CD4-positive, alpha-beta memory T cell (primary cell): ENCODE data around the gene HOXB13. TPM values are rescaled to one million over a fixed set of nuclear protein-coding genes. Genes with fewer than 3 reads are reported as not detected.

Experiments used
- CTCF ChIA-PET: fragments of 350-600 bp; sonication (Branson Sonifier 250); formaldehyde crosslinking; loops from one replicate; lab custom pipeline; 2021; ENCODE audit warnings: inconsistent platforms; ENCODE audit not compliant: partially characterized antibody; lab: Charles Lee
- POLR2A ChIA-PET: fragments of 350-600 bp; sonication (Branson Sonifier 250); formaldehyde crosslinking; loops from one replicate; lab custom pipeline; 2021; ENCODE audit not compliant: partially characterized antibody; lab: Charles Lee
- DNase-seq, 5 donors: peaks; one replicate each; pipeline versions ENCODE4 v3.0.0 to v3.0.0-alpha.2; 2020 to 2022; ENCODE audit warnings: mixed read lengths in 1 of 5
- H3K27ac ChIP-seq: one replicate; pipeline ENCODE4 v1.7.0; 2013; ENCODE audit warnings: low read depth, low read length
- H3K27me3 ChIP-seq: 2 replicates; pipeline ENCODE4 v1.7.0; 2013; ENCODE audit warnings: mild to moderate bottlenecking, low read length, moderate library complexity; ENCODE audit not compliant: insufficient read depth
- H3K36me3 ChIP-seq: 2 replicates; pipeline ENCODE4 v1.7.0; 2013; ENCODE audit warnings: mild to moderate bottlenecking, low read length, moderate library complexity; ENCODE audit not compliant: insufficient read depth
- H3K4me1 ChIP-seq: 2 replicates; pipeline ENCODE4 v1.7.0; 2013; ENCODE audit warnings: mild to moderate bottlenecking, low read length, moderate library complexity; ENCODE audit not compliant: insufficient read depth
- H3K4me3 ChIP-seq, 2 donors: one replicate each; pipeline ENCODE4 v1.7.0; 2013; ENCODE audit warnings: low read length in 2 of 2, mild to moderate bottlenecking in 1 of 2
- H3K9me3 ChIP-seq, 2 donors: one replicate each; pipeline ENCODE4 v1.7.0; 2013; ENCODE audit warnings: low read length in 2 of 2, control low read depth in 1 of 2; ENCODE audit not compliant: control insufficient read depth in 1 of 2
- H3K27ac Mint-ChIP-seq, 7 donors: one replicate each; pipeline ENCODE4 v1.8.0; 2020 to 2021; ENCODE audit warnings: mixed read lengths in 7 of 7, mild to moderate bottlenecking in 6 of 7, inconsistent platforms in 3 of 7, moderate library complexity in 3 of 7
- H3K27me3 Mint-ChIP-seq, 2 donors: one replicate each; pipeline ENCODE4 v1.8.0; 2020 to 2021; ENCODE audit warnings: mixed read lengths in 2 of 2
- H3K36me3 Mint-ChIP-seq, 2 donors: one replicate each; pipeline ENCODE4 v1.8.0; 2020 to 2021; ENCODE audit warnings: mixed read lengths in 2 of 2, inconsistent platforms in 1 of 2, mild to moderate bottlenecking in 1 of 2
- H3K4me1 Mint-ChIP-seq, 4 donors: one replicate each; pipeline ENCODE4 v1.8.0; 2020 to 2021; ENCODE audit warnings: mixed read lengths in 4 of 4, mild to moderate bottlenecking in 1 of 4
- H3K4me3 Mint-ChIP-seq, 8 donors: one replicate each; pipeline ENCODE4 v1.8.0; 2020 to 2021; ENCODE audit warnings: mixed read lengths in 8 of 8, mild to moderate bottlenecking in 7 of 8, moderate library complexity in 6 of 8, inconsistent platforms in 3 of 8
- H3K9me3 Mint-ChIP-seq, 8 donors: one replicate each; pipeline ENCODE4 v1.8.0; 2020 to 2021; ENCODE audit warnings: mixed read lengths in 8 of 8, mild to moderate bottlenecking in 5 of 8, inconsistent platforms in 3 of 8, moderate library complexity in 1 of 8
- intact Hi-C: fragments of 100-400 bp; cut with micrococcal nuclease; formaldehyde crosslinking; loops from one replicate; pipeline ENCODE4 v1.15.1; 2023
- polyA plus RNA-seq, 2 donors: library from polyadenylated mRNA; unstranded; fragments of 300-500 nt; fragmentation: Illumina TruSeq; gene quantifications; one replicate each; pipeline ENCODE4 v1.2.3, GENCODE V29; 2021
- total RNA-seq, 2 experiments: library from RNA; stranded (reverse); gene quantifications; one replicate each; pipeline ENCODE4 v1.2.3, GENCODE V29; 2021

Gene HOXB13
- total and polyA plus RNA-seq, 4 experiments from 2014 or later = not detected

GRCh38 chr17:48732688-48733629, 4.4 kb upstream of the HOXB13 start:
- no peaks in the 10 kb centered on the region for H3K9me3 ChIP-seq
- CTCF ChIA-PET = interaction anchor here (1.0 to 1.2 kb wide), 2 partner anchors 9 to 140 kb away, joined by 4 to 5 read pairs; partner anchors contain the start of gene PRAC2

DNA sequence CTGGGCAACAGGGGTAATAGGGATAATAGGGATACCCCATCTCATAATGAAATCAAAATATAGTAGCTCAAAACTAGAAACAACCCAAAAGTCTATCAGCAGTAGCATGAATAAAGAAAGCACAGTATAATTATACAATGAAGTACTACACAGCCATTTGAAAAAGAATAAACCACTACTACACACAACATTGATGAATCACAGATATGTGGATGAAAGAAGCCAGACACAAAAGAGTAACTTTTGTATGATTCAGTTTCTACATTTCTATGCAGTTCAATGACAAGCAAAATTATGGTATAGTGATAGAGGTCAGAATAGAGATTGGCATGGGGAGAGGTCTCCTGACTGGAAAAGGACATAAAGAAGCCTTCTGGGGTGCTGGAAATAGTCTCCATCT, 2.8 kb upstream of the HOXB13 start:
- DNase-seq = no peak
- no peaks in the 10 kb centered on the region for H3K9me3 ChIP-seq
- POLR2A ChIA-PET = no interaction called here
- no peaks in the 10 kb centered on the region for H3K36me3 ChIP-seq
- H3K27ac ChIP-seq = no peak overlapping the region
- peaks cover 82% of the 10 kb centered on the region for H3K27me3 ChIP-seq
- intact Hi-C loops = no loop called here
- CTCF ChIA-PET = interaction anchor here (1.0 to 1.2 kb wide), 2 partner anchors 138 to 302 kb away, joined by 3 to 5 read pairs; no protein-coding TSS in a partner anchor
- no peaks in the 10 kb centered on the region for H3K36me3 Mint-ChIP-seq
- peaks cover 0 to 9% (median 0%) of the 10 kb centered on the region in 8 donors for H3K9me3 Mint-ChIP-seq
- no peak overlapping the region for H3K27ac Mint-ChIP-seq
- no peak overlapping the region for H3K4me3 ChIP-seq
- peaks cover 13 to 59% (median 23%) of the 10 kb centered on the region in 4 donors for H3K4me1 Mint-ChIP-seq
- H3K4me3 Mint-ChIP-seq = no peak overlapping the region
- peaks cover 23% of the 10 kb centered on the region for H3K4me1 ChIP-seq
- H3K27me3 Mint-ChIP-seq = peaks cover 69 to 87% of the 10 kb centered on the region in 2 donors

More at GRCh38 chr17:48732688-48733629, 4.4 kb upstream of the HOXB13 start:
- Mint-ChIP-seq H3K27ac (peak overlapping the region in 1 of 7 donors; percentile 64), H3K27me3 (peaks cover 69 to 84% of the 10 kb centered on the region in 2 donors), H3K4me1 (peaks cover 11 to 47% (median 20%) of the 10 kb centered on the region in 4 donors), H3K36me3 (no peaks in the 10 kb centered on the region), H3K4me3 (peak overlapping the region in 7 of 8 donors; percentile 50 to 85 (median 67)), H3K9me3 (peaks cover 0 to 6% (median 0%) of the 10 kb centered on the region in 8 donors)
- peaks cover 21% of the 10 kb centered on the region for H3K4me1 ChIP-seq
- POLR2A ChIA-PET = interaction anchor here (1.0 to 1.2 kb wide), 2 partner anchors 9 to 10 kb away, joined by 3 read pairs; no protein-coding TSS in a partner anchor
- no peak overlapping the region for H3K27ac ChIP-seq
- intact Hi-C loops = no loop called here
- peaks cover 76% of the 10 kb centered on the region for H3K27me3 ChIP-seq
- no peaks in the 10 kb centered on the region for H3K36me3 ChIP-seq
- H3K4me3 ChIP-seq = no peak overlapping the region
- DNase-seq = no peak

- Mint-ChIP-seq H3K4me3 (peak overlapping the region in 2 of 8 donors; percentile 39), H3K36me3 (no peaks in the 10 kb centered on the region), H3K4me1 (peaks cover 14 to 70% (median 24%) of the 10 kb centered on the region in 4 donors), H3K9me3 (peaks cover 0 to 15% (median 0%) of the 10 kb centered on the region in 8 donors), H3K27ac (peak overlapping the region in 1 of 7 donors; percentile 52), H3K27me3 (peaks cover 66 to 87% of the 10 kb centered on the region in 2 donors)
- DNase-seq = no peak
- CTCF ChIA-PET = no interaction called here
- Histone ChIP-seq H3K36me3 (no peaks in the 10 kb centered on the region), H3K27ac (no peak overlapping the region), H3K27me3 (peaks cover 89% of the 10 kb centered on the region), H3K4me1 (peaks cover 25% of the 10 kb centered on the region), H3K4me3 (no peak overlapping the region), H3K9me3 (no peaks in the 10 kb centered on the region)
- intact Hi-C loops = no loop called here
- POLR2A ChIA-PET = no interaction called here
Measured at GRCh38 chr17:48730240-48730550, 1.6 kb upstream of the HOXB13 start.

DNA sequence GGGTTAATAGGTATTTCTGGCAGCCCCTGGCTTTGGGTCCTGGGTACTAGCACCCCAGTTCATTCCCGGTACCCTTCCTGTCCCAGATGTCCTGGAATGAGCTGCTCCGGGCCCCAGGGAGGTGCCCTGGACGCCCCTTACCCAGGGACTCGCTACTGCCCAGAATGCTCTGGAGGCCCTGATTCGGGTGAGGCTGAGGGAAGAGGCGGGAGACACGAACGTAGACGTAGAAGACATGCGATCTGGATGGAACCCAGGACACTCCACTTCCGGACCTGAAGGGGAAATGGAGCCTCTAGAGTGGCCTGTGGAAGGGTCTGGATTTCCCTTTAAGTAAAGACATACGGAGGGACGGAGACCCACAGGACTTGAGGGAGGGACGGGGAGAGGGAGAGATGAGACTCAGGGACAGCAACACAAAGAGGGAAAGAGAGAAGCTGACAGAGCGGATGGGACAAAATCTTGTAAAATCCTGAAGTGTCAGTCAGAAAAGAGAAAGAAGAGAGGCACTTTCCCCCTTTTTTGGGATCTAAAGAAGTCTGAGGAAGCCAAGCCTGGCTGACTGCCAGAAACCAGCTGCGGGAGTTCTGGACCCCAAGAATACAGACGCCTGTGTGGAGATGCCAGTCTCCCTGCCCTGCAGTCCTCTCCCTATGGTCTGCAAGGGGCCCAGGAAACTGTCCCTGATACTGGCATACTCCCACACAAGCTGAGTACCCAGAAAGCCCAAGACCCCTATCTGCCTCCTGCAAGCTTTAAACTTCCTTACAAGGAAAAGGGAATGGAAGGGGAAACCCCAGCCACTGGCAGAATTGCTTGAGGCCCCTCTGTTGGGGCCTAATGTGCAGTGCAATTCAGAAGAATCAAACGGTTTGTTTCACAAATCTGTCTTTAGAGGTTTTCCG, 1.0 kb upstream of the HOXB13 start:
- H3K36me3 ChIP-seq = no peaks in the 10 kb centered on the region
- peaks cover 89% of the 10 kb centered on the region for H3K27me3 ChIP-seq
- Mint-ChIP-seq H3K27me3 (peaks cover 65 to 86% of the 10 kb centered on the region in 2 donors), H3K27ac (peak overlapping the region in 1 of 7 donors; percentile 85), H3K4me3 (peak overlapping the region in 4 of 8 donors; percentile 28 to 84 (median 46)), H3K4me1 (peaks cover 16 to 71% (median 29%) of the 10 kb centered on the region in 4 donors), H3K9me3 (peaks cover 0 to 18% (median 0%) of the 10 kb centered on the region in 8 donors), H3K36me3 (no peaks in the 10 kb centered on the region)
- H3K4me3 ChIP-seq = no peak overlapping the region
- CTCF ChIA-PET = no interaction called here
- POLR2A ChIA-PET = interaction anchor here (2.0 kb wide), 1 partner anchor 11 kb away, joined by 7 read pairs; no protein-coding TSS in a partner anchor
- peaks cover 31% of the 10 kb centered on the region for H3K4me1 ChIP-seq
- H3K27ac ChIP-seq = no peak overlapping the region
- DNase-seq = no peak
- H3K9me3 ChIP-seq = no peaks in the 10 kb centered on the region
- intact Hi-C loops = no loop called here

DNA sequence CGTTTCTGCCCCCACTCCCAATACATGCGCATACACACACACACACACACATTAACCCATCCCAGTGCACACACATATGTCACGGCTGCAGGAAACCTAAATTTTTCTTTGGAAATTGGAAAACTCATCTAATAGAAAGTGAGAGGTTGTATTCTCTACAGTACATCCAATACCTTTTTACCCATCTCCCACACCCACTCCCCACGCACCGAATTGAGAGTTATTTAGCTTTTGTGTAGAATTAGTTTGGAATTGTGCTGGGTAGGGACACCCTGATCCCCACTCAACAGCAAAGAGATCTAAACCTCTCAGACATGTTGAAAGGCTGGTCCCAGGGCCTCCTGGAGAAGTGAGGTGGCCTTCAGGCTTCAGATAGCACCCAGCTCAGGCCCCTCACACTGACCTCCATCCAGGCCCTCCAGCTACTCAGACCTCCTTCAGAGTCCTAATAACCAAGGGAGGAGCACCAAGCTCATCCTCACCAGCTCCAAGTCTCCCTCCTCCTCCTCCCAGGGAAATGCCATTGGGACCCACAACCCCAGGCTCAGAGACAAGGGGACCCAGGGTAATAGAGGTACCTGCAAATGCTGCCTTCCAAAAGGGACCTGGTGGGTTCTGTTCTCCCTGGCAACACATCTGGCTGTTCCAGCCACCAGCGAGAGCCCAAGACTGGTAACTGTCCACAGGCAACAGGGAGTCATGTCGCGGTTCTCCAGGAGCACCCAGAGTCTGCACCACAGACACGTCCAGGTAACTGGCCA, 955 bp downstream of the HOXB13 start:
- H3K36me3 ChIP-seq = no peaks in the 10 kb centered on the region
- CTCF ChIA-PET = interaction anchor here (1.5 kb wide), 1 partner anchor 156 kb away, joined by 4 read pairs; no protein-coding TSS in a partner anchor
- peaks cover 73 to 86% of the 10 kb centered on the region in 2 donors for H3K27me3 Mint-ChIP-seq
- H3K4me3 Mint-ChIP-seq = peak overlapping the region in 3 of 8 donors; percentile 57 to 84 (median 71)
- H3K4me1 Mint-ChIP-seq = peaks cover 21 to 76% (median 31%) of the 10 kb centered on the region in 4 donors
- peak overlapping the region in 2 of 7 donors; percentile 36 to 85 for H3K27ac Mint-ChIP-seq
- intact Hi-C loops = no loop called here
- peaks cover 38% of the 10 kb centered on the region for H3K4me1 ChIP-seq
- no peak overlapping the region for H3K27ac ChIP-seq
- H3K36me3 Mint-ChIP-seq = no peaks in the 10 kb centered on the region
- no peaks in the 10 kb centered on the region for H3K9me3 ChIP-seq
- no peak overlapping the region for H3K4me3 ChIP-seq
- H3K9me3 Mint-ChIP-seq = peaks cover 0 to 25% (median 0%) of the 10 kb centered on the region in 8 donors
- POLR2A ChIA-PET = interaction anchor here (1.0 to 2.0 kb wide), 2 partner anchors 9 to 11 kb away, joined by 3 to 7 read pairs; no protein-coding TSS in a partner anchor
- no peak for DNase-seq
- H3K27me3 ChIP-seq = peaks cover 89% of the 10 kb centered on the region

- DNase-seq = no peak
- H3K36me3 Mint-ChIP-seq = no peaks in the 10 kb centered on the region
- peaks cover 74 to 85% of the 10 kb centered on the region in 2 donors for H3K27me3 Mint-ChIP-seq
- H3K4me3 ChIP-seq = no peak overlapping the region
- peaks cover 21 to 77% (median 29%) of the 10 kb centered on the region in 4 donors for H3K4me1 Mint-ChIP-seq
- H3K27me3 ChIP-seq = peaks cover 90% of the 10 kb centered on the region
- peaks cover 40% of the 10 kb centered on the region for H3K4me1 ChIP-seq
- CTCF ChIA-PET = interaction anchor here (1.0 kb wide), 1 partner anchor 26 kb away, joined by 3 read pairs; no protein-coding TSS in a partner anchor
- no peak overlapping the region for H3K27ac ChIP-seq
- peak overlapping the region in 1 of 7 donors; percentile 85 for H3K27ac Mint-ChIP-seq
- intact Hi-C loops = no loop called here
- POLR2A ChIA-PET = no interaction called here
- no peak overlapping the region for H3K4me3 Mint-ChIP-seq
- H3K9me3 ChIP-seq = no peaks in the 10 kb centered on the region
- H3K9me3 Mint-ChIP-seq = peaks cover 0 to 27% (median 0%) of the 10 kb centered on the region in 8 donors
- H3K36me3 ChIP-seq = no peaks in the 10 kb centered on the region
Measured at GRCh38 chr17:48726916-48727286, 1.6 kb downstream of the HOXB13 start.
